AG09319 (cell line): Measurements from ENCODE around the gene RIPPLY2.
A peak's percentile ranks its signal among the peaks of the same experiment; 100 is the strongest.

Experiments used
- DNase-seq: peaks from one replicate; pipeline ENCODE4 v3.0.0-alpha.2; 2010; ENCODE audit warnings: low read depth; ENCODE audit errors: extremely low read depth
- CTCF ChIP-seq: IDR thresholded peaks from 2 replicates; pipeline ENCODE4 v1.5.1; 2011; ENCODE audit warnings: low read depth, mild to moderate bottlenecking, inconsistent platforms, low read length, moderate library complexity

RIPPLY2 gene

DNA sequence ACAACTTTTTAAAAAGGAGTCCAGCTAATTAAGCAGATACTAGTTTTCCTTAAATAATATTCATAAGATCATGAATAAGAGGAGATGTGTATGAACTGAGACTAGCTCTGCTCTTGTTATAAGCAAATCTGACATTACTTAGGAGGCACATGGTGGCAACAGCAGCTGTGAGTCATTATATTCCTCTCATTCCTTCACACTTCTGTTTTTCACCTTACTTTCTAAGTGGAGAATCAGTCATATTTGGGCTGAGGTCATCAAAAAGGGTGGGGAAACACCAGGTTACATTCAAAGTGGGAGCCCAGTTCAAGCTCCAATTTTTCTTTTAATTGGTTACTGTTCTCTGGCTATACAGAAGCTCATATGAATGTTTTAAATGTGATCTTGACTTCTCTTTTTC lies 6.0 kb upstream of the RIPPLY2 start:
- no peak for DNase-seq
- TF ChIP-seq CTCF = no peak

- DNase-seq = no peak
- TF ChIP-seq CTCF = no peak
Measured at GRCh38 chr6:83849127-83849526, 4.0 kb upstream of the RIPPLY2 start.

GRCh38 chr6:83849610-83850009 lies 3.5 kb upstream of the RIPPLY2 start:
- no peak for DNase-seq
- TF ChIP-seq CTCF = no peak

GRCh38 chr6:83852528-83853177 lies 507 bp upstream of the RIPPLY2 start:
- no peak for TF ChIP-seq CTCF
- DNase-seq = no peak

DNA sequence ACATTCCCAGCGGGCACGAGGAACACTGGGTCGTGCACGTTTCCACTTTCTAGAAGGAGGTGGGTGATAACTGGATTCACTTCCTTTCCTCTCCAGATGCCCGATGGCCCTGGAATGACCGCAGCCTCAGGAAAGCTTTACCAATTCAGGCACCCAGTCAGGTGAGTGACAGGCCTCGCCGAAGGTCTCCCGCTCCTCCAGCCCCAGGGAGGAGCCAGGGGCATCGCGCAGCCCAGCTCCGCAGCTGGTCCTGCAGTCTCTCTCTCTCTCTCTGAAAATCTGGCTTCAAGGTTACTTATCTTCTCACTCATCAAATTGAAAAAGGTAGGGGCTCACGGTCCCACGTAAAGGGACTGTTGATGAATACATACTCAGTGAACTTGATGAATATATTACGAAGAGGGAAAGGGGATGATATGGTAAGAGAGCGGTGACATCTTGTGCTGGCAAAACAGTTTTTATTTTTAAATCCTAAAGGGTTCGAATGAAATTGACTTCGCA lies 891 bp downstream of the RIPPLY2 start:
- no peak for DNase-seq
- TF ChIP-seq CTCF = no peak

DNA sequence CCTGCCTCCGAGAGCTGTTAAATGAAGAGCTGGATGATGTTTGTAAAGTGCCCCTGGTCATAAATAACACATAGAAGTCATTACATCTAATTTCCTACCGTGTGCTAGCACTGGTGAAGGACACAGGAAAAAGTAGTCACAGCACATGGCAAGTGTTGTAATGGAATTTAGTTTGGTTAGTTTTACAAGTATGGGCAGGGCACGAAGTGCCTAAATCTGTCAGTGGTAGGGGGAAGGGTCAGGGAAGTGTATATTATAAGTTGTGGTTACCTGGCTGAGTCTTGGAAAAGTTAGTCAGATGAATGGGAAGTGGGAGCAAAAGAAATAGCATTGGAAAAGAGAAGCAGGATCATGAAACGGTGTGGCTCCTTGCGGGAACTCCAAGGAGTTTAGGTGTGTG lies 1.6 kb downstream of the RIPPLY2 start:
- DNase-seq = no peak
- TF ChIP-seq CTCF = no peak

GRCh38 chr6:83859410-83860358 lies 6.5 kb downstream of the RIPPLY2 start, which contains the start of gene CYB5R4:
TSS of gene CYB5R4 (plus strand) at chr6:83859689. CDS start at chr6:83859783, 94 bp downstream.
- DNase-seq = peak; percentile 89
- peak; percentile 52 for TF ChIP-seq CTCF
